ENCODE data around the gene MAD1L1.

- TF ChIP-seq POLR2A (IDR thresholded peaks at IDR 0.05): no peak
- TF ChIP-seq, protein P1, sequence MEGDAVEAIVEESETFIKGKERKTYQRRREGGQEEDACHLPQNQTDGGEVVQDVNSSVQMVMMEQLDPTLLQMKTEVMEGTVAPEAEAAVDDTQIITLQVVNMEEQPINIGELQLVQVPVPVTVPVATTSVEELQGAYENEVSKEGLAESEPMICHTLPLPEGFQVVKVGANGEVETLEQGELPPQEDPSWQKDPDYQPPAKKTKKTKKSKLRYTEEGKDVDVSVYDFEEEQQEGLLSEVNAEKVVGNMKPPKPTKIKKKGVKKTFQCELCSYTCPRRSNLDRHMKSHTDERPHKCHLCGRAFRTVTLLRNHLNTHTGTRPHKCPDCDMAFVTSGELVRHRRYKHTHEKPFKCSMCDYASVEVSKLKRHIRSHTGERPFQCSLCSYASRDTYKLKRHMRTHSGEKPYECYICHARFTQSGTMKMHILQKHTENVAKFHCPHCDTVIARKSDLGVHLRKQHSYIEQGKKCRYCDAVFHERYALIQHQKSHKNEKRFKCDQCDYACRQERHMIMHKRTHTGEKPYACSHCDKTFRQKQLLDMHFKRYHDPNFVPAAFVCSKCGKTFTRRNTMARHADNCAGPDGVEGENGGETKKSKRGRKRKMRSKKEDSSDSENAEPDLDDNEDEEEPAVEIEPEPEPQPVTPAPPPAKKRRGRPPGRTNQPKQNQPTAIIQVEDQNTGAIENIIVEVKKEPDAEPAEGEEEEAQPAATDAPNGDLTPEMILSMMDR (IDR thresholded peaks at IDR 0.05): no peak
Measured at GRCh38 chr7:2139004-2139699, 93.6 kb downstream of the MAD1L1 start.
